Measurements from ENCODE around the gene MAN2B2.

- TF ChIP-seq CTCF (IDR thresholded peaks at IDR 0.05) = no peak
- TF ChIP-seq POLR2A (IDR thresholded peaks at IDR 0.05) = no peak
Measured at GRCh38 chr4:6643141-6643847, 68.3 kb downstream of the MAN2B2 start.

Data from lower leg skin (tissue), 3 donors.